WI38 (cell line): ENCODE data around the gene EYA2.

Experiments used
- H3K4me3 ChIP-seq: 2 replicates; pipeline ENCODE4 v1.5.1; 2011; ENCODE audit warnings: low read depth, mild to moderate bottlenecking, control low read depth, low read length
- CTCF ChIP-seq: IDR thresholded peaks from 2 replicates; pipeline ENCODE4 v1.5.1; 2012; ENCODE audit warnings: low read depth, mild to moderate bottlenecking, control low read depth, low read length

Gene EYA2

DNA sequence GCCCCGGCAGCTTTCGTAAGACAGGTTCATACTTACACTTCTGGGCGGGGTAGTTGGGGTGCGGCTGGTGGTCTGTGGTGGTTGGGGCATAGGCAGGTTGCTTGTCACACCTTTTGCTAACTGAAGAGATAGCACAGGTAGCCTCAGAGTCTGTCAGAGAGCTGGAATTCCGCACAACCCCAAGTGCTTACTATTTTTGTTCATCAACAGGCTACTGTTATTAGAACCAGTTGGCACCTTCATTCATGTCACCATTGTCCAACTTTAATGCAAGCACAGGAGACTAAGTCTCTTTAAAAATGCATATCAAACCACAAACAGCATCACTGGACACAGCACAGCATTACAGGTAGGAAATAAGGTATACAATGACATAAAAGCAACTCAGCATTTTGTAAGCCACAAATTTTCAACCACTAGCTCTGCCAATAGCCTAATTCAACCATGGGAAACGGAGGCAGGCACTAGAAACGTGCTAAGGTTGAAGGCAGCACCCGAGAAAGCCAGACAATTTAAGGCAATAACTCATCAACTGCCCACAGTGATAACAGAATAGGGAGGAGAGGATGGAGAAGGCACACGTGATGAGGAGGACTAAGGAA lies 318.1 kb downstream of the EYA2 start:
- TF ChIP-seq CTCF, result no peak
- no peak overlapping the region for H3K4me3 ChIP-seq

- TF ChIP-seq CTCF, result no peak
- no peak overlapping the region for H3K4me3 ChIP-seq
Measured at GRCh38 chr20:47213966-47214365, 319.3 kb downstream of the EYA2 start.

DNA sequence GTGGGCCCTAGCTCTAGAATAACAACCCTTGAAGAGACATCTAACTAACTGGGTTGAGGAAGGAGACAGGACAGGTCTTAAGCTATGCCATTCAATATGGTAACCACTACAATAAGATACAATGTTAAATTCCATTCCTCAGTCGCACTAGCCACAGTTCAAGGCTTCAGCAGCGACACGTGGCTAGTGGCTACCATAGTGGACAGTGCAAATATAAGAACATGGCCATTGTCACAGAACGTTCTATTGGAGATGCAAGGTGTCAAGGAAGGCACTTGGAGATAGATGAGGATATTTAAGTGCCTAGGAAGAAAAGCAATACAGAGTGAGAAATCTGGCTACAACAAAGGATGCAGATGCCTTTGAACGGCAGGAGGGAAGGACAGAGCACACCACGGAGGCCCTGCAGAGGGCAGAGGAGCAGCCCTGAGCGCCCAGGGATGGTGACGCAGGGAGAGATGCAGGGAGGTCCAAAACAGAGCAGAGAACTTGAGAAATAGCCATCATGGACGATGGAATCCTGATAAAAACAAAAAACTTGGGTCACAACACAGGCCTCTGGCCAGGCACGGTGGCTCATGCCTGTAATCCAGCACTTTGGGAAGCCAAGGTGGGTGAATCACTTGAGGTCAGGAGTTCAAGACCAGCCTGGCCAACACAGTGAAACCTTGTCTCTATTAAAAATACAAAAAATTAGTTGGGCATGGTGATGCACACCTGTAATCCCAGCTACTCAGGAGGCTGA lies 321.2 kb downstream of the EYA2 start:
- no peak for TF ChIP-seq CTCF
- no peak overlapping the region for H3K4me3 ChIP-seq

GRCh38 chr20:47216819-47217410 lies 322.3 kb downstream of the EYA2 start:
- no peak for TF ChIP-seq CTCF
- no peak overlapping the region for H3K4me3 ChIP-seq

DNA sequence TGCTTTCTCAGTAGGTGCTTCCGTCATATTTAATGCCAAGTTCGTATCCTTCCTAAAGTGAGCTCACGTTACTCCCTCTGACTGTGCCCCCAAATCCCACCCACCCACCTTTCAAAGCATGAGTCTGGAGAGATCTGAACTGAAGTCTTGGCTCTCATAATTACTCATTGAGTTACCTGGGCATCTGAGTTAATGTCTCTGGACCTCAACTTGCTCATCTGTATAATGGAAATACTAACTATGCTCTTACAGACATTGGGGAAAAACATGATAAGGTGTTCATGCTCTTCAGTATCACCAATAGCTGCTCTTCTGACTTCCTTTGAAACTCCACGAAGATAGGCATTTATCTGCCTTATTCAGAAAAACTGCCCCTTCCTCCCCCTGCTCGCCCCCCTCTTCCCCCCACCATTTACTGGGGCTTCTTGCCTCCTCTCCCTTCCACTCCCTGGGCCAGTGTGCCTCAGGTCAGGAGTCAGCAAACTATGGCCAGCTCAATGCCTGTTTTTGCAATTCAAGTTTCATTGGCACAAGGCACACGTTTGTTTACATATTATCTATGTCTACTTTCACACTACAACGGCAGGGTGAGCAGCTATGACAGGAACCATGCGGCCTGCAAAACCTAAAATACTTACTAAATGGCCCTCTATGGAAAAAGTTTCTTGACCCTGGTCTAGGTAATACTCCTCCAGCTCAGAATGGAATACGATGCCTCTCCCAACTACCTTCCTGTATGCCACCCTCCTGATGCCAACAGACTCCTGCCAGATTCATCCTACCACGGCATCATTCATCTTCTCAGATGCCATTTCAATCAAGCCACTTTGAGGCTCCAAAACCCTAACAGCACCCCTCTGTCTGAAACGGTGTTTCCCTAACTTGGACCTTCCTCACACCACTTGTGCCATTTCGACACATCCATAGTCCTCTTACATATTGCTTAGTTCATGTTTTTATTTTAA lies 323.1 kb downstream of the EYA2 start:
- no peak for TF ChIP-seq CTCF
- no peak overlapping the region for H3K4me3 ChIP-seq

DNA sequence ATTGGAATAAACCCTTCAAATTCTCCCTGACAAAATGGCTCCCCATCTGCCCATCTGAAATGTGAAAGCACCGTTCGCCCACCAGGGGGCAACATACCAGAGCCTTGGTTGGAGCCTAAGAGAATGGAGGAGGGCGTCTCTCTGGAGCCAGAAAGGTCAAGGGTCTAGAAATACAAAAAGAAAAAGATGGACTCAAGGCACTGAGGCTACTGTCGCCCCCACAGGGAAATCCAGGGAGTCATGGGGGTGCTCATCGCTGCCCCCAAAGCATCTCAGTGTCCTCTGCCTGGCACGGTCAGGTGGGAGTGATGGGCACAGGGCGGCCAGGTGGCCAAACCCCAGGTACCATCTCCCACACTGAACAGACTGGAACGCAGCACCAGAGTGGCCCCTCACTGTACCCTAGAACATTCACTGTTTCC lies 325.5 kb downstream of the EYA2 start:
- no peak overlapping the region for H3K4me3 ChIP-seq

More for the DNA sequence above, 325.5 kb downstream of the EYA2 start:
- peak; percentile 50 for TF ChIP-seq CTCF
